Gastroesophageal sphincter (tissue), 3 donors: ENCODE data around the gene SEH1L.

Experiments
- POLR2A ChIP-seq, 2 donors: fragments of 450-650 bp; IDR thresholded peaks; one replicate each; pipeline ENCODE4 v1.6.1; 2017; ENCODE audit warnings: antibody characterized with exemption in 2 of 2, mild to moderate bottlenecking in 2 of 2, moderate library complexity in 1 of 2
- POLR2AphosphoS5 ChIP-seq: sonication (generic); formaldehyde crosslinking; IDR thresholded peaks from one replicate; pipeline ENCODE4 v1.6.1; 2017; ENCODE audit warnings: antibody characterized with exemption
- TF ChIP-seq, protein P1 (sequence below), 4 experiments: fragments of 200-600 bp in 2 of 4; fragments of 450-650 bp in 2 of 4; sonication (generic) in 1 of 4; IDR thresholded peaks; one replicate each; pipeline ENCODE4 v1.5.1; 2017 to 2019; ENCODE audit warnings: antibody characterized with exemption in 4 of 4, mild to moderate bottlenecking in 2 of 4, moderate library complexity in 2 of 4

DNA sequence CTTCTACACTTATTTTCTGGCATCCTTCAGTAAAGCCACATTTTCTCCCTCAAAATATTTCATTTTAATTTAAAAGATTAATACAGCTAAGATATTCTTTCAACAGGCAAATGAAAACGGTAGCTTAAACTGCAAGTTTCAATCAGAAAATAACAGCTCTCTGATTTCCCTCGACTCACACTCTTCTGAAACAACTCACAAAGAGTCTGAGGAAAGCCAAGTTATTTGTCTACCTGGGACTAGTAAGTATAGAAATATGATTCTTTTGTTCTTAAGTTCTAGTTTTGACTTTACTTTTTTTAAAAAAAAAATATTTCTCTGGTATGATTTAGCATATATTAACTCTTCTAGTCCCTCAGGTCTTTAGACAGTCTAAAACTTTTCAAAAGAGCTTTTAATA is 70.6 kb downstream of the SEH1L start:
- TF ChIP-seq, protein P1, sequence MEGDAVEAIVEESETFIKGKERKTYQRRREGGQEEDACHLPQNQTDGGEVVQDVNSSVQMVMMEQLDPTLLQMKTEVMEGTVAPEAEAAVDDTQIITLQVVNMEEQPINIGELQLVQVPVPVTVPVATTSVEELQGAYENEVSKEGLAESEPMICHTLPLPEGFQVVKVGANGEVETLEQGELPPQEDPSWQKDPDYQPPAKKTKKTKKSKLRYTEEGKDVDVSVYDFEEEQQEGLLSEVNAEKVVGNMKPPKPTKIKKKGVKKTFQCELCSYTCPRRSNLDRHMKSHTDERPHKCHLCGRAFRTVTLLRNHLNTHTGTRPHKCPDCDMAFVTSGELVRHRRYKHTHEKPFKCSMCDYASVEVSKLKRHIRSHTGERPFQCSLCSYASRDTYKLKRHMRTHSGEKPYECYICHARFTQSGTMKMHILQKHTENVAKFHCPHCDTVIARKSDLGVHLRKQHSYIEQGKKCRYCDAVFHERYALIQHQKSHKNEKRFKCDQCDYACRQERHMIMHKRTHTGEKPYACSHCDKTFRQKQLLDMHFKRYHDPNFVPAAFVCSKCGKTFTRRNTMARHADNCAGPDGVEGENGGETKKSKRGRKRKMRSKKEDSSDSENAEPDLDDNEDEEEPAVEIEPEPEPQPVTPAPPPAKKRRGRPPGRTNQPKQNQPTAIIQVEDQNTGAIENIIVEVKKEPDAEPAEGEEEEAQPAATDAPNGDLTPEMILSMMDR (IDR thresholded peaks at IDR 0.05), result no peak
- TF ChIP-seq POLR2A (IDR thresholded peaks at IDR 0.05) (no peak), POLR2AphosphoS5 (no peak)
